Measurements from ENCODE around the gene TBC1D22A. TPM values are rescaled to one million over a fixed set of nuclear protein-coding genes. Genes with fewer than 3 reads are reported as not detected.

Gene TBC1D22A
- polyA plus RNA-seq, 1 experiment, result 24.2 TPM

DNA sequence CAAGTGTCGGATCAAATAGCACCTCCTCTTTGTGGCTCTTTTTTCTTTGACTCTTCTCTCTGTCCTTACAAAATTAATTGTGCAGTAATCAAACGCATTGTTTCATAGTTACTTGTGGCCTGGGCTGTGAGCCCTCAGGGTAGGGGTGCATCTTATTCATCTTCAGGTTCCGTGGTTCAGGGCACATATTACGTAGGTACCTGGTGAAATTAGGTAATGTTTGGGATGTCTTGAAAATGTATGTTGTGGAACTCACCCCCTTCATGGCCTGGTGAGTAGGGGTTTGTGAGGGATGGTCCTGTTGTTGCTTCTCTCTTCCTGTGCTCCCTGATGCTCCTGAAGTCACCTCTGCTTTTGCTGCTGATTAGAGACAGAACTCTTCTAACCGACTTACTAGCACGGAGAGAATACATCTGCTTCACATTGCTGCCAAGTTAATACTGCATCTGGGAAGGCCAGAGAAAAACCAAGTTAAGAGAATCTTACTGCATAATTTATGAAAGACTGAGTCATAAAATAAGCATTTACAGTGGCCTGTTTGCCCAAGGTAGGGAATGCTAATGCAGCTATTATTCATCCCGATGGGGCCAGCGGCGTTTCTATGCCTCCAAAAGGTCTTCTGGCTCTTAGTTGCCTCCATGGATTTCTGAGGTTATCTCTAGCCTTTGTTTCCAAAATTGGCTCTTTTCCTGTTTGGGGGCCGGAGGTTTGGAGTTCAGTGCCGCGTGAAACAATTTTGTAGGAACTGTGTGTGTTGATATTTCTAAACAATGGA lies 66.9 kb downstream of the TBC1D22A start:
- CTCF ChIA-PET, result interaction anchor here (1.4 kb wide), 1 partner anchor 16 kb away, joined by 4 read pairs; no protein-coding TSS in a partner anchor
- peaks cover 1% of the 10 kb centered on the region; the same call in 1 of the 2 replicates for H3K36me3 ChIP-seq (ENCODE audit: control insufficient read depth, insufficient read depth, low read length)
- POLR2A ChIA-PET, result no interaction called here
- H3K27me3 ChIP-seq (ENCODE audit: control insufficient read depth, insufficient read depth, low read length), result no peaks in the 10 kb centered on the region
- H3K4me3 ChIP-seq (ENCODE audit: low read depth, low read length), result no peak overlapping the region
- TF ChIP-seq, protein P1, sequence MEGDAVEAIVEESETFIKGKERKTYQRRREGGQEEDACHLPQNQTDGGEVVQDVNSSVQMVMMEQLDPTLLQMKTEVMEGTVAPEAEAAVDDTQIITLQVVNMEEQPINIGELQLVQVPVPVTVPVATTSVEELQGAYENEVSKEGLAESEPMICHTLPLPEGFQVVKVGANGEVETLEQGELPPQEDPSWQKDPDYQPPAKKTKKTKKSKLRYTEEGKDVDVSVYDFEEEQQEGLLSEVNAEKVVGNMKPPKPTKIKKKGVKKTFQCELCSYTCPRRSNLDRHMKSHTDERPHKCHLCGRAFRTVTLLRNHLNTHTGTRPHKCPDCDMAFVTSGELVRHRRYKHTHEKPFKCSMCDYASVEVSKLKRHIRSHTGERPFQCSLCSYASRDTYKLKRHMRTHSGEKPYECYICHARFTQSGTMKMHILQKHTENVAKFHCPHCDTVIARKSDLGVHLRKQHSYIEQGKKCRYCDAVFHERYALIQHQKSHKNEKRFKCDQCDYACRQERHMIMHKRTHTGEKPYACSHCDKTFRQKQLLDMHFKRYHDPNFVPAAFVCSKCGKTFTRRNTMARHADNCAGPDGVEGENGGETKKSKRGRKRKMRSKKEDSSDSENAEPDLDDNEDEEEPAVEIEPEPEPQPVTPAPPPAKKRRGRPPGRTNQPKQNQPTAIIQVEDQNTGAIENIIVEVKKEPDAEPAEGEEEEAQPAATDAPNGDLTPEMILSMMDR (IDR thresholded peaks at IDR 0.05; ENCODE audit: insufficient read depth, low read depth, low read length), result no peak
- DNase-seq (ENCODE audit: low read depth), result peak; percentile 91

DNA sequence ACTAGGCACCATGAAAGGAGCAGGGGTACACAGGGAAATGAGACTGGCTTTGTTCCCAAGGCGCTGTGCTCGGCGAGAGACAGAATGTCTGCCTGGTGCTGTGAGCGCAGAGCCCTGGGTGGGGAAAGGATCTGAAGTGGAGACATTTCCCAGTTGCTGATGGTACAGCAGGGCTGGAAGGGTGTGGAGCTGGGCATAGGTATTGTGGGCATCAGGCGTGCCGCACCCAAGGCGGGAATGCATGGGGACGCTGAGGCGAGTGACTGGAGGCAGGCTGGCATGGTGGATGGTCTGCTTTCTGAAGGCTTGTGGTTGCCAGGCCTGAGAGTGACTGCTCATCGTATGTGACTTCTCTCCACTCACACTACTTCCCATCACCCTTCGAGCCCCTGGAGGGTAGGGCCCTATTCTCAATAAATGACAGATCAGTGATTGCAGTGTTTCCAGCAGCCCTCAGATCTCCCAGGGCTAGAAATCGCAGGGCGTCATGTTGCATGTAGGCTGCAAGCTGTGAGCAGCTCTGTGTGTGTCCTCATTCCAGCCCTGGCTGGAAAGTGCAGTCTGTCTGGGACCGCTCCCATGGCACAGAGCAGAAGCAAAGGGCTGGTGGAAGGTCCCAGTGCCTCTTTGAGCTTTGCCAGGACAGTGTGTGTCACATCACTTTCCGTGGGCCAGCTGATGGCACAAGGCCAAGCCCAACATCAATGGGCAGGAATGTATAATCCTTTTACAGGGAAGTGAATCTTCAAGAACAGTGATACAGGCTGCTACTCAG lies 67.7 kb downstream of the TBC1D22A start:
- TF ChIP-seq, protein P1 (IDR thresholded peaks at IDR 0.05; ENCODE audit: insufficient read depth, low read depth, low read length), result no peak
- Histone ChIP-seq H3K4me3 (ENCODE audit: low read depth, low read length) (no peak overlapping the region; the same call in 1 of the 2 replicates), H3K36me3 (ENCODE audit: control insufficient read depth, insufficient read depth, low read length) (peaks cover 1% of the 10 kb centered on the region), H3K27me3 (ENCODE audit: control insufficient read depth, insufficient read depth, low read length) (no peaks in the 10 kb centered on the region)
- CTCF ChIA-PET, result no interaction called here
- DNase-seq (ENCODE audit: low read depth), result no peak
- POLR2A ChIA-PET, result no interaction called here

- Histone ChIP-seq H3K36me3 (ENCODE audit: control insufficient read depth, insufficient read depth, low read length) (peaks cover 1% of the 10 kb centered on the region), H3K4me3 (ENCODE audit: low read depth, low read length) (no peak overlapping the region), H3K27me3 (ENCODE audit: control insufficient read depth, insufficient read depth, low read length) (no peaks in the 10 kb centered on the region)
- TF ChIP-seq, protein P1 (IDR thresholded peaks at IDR 0.05; ENCODE audit: insufficient read depth, low read depth, low read length), result no peak
- CTCF ChIA-PET, result no interaction called here
- POLR2A ChIA-PET, result no interaction called here
- no peak for DNase-seq (ENCODE audit: low read depth)
Observed at GRCh38 chr22:46830841-46831240, 68.4 kb downstream of the TBC1D22A start.

- H3K4me3 ChIP-seq (ENCODE audit: low read depth, low read length), result no peak overlapping the region
- POLR2A ChIA-PET, result interaction anchor here (0.6 kb wide), 1 partner anchor 655 kb away, joined by 3 read pairs; no protein-coding TSS in a partner anchor
- TF ChIP-seq, protein P1 (IDR thresholded peaks at IDR 0.05; ENCODE audit: insufficient read depth, low read depth, low read length), result peak; percentile 22; the same call in 1 of the 2 replicates
- DNase-seq (ENCODE audit: low read depth), result no peak
- no peaks in the 10 kb centered on the region for H3K27me3 ChIP-seq (ENCODE audit: control insufficient read depth, insufficient read depth, low read length)
- H3K36me3 ChIP-seq (ENCODE audit: control insufficient read depth, insufficient read depth, low read length), result peaks cover 1% of the 10 kb centered on the region
- CTCF ChIA-PET, result interaction anchor here (2.4 to 2.8 kb wide), 2 partner anchors 11 to 30 kb away, joined by 7 to 18 read pairs; no protein-coding TSS in a partner anchor
Observed at GRCh38 chr22:46833228-46833627, 70.8 kb downstream of the TBC1D22A start.
